ENCODE data around the gene SETD7. TPM values are rescaled to one million over a fixed set of nuclear protein-coding genes. Genes with fewer than 3 reads are reported as not detected.

The SETD7 gene
- total RNA-seq, 1 donor, result 99.5 TPM

- Histone ChIP-seq H3K4me3 (ENCODE audit: insufficient read depth, low read length) (no peak overlapping the region), H3K79me2 (ENCODE audit: insufficient read depth, low read length) (no peaks in the 10 kb centered on the region), H2AFZ (ENCODE audit: low read length) (no peak overlapping the region), H3K9me3 (ENCODE audit: low read depth, low read length) (peaks cover 1% of the 10 kb centered on the region), H4K20me1 (ENCODE audit: insufficient read depth, low read length) (no peaks in the 10 kb centered on the region), H3K27me3 (ENCODE audit: insufficient read depth, low read length) (peaks cover 10% of the 10 kb centered on the region), H3K36me3 (ENCODE audit: insufficient read depth, low read length) (no peaks in the 10 kb centered on the region), H3K4me1 (ENCODE audit: insufficient read depth, low read length) (peaks cover 21% of the 10 kb centered on the region), H3K27ac (ENCODE audit: low read depth, low read length) (no peak overlapping the region), H3K4me2 (ENCODE audit: insufficient read depth, low read length) (no peak overlapping the region)
- TF ChIP-seq CTCF (IDR thresholded peaks at IDR 0.05; ENCODE audit: extremely low read depth, low read depth, low read length), result no peak
- no peak for DNase-seq (ENCODE audit: insufficient read length, low spot score, missing footprints)
Measured at GRCh38 chr4:139600662-139601061, 44.6 kb upstream of the SETD7 start.

- Histone ChIP-seq H3K4me2 (ENCODE audit: insufficient read depth, low read length) (no peak overlapping the region), H3K27ac (ENCODE audit: low read depth, low read length) (no peak overlapping the region), H3K79me2 (ENCODE audit: insufficient read depth, low read length) (no peaks in the 10 kb centered on the region), H3K4me1 (ENCODE audit: insufficient read depth, low read length) (peaks cover 21% of the 10 kb centered on the region), H3K4me3 (ENCODE audit: insufficient read depth, low read length) (no peak overlapping the region), H3K9me3 (ENCODE audit: low read depth, low read length) (peaks cover 1% of the 10 kb centered on the region), H4K20me1 (ENCODE audit: insufficient read depth, low read length) (no peaks in the 10 kb centered on the region), H3K27me3 (ENCODE audit: insufficient read depth, low read length) (peaks cover 5% of the 10 kb centered on the region), H2AFZ (ENCODE audit: low read length) (no peak overlapping the region), H3K36me3 (ENCODE audit: insufficient read depth, low read length) (no peaks in the 10 kb centered on the region)
- TF ChIP-seq CTCF (IDR thresholded peaks at IDR 0.05; ENCODE audit: extremely low read depth, low read depth, low read length), result no peak
- DNase-seq (ENCODE audit: insufficient read length, low spot score, missing footprints), result no peak
Measured at GRCh38 chr4:139599594-139600374, 43.8 kb upstream of the SETD7 start.

GRCh38 chr4:139599076-139599475, 43.1 kb upstream of the SETD7 start:
- H2AFZ ChIP-seq (ENCODE audit: low read length), result no peak overlapping the region
- H4K20me1 ChIP-seq (ENCODE audit: insufficient read depth, low read length), result no peaks in the 10 kb centered on the region
- no peak overlapping the region for H3K27ac ChIP-seq (ENCODE audit: low read depth, low read length)
- H3K4me3 ChIP-seq (ENCODE audit: insufficient read depth, low read length), result no peak overlapping the region
- H3K4me1 ChIP-seq (ENCODE audit: insufficient read depth, low read length), result peaks cover 21% of the 10 kb centered on the region
- no peaks in the 10 kb centered on the region for H3K79me2 ChIP-seq (ENCODE audit: insufficient read depth, low read length)
- H3K36me3 ChIP-seq (ENCODE audit: insufficient read depth, low read length), result no peaks in the 10 kb centered on the region
- H3K27me3 ChIP-seq (ENCODE audit: insufficient read depth, low read length), result peaks cover 10% of the 10 kb centered on the region
- H3K4me2 ChIP-seq (ENCODE audit: insufficient read depth, low read length), result no peak overlapping the region
- TF ChIP-seq CTCF (IDR thresholded peaks at IDR 0.05; ENCODE audit: extremely low read depth, low read depth, low read length), result no peak
- peaks cover 1% of the 10 kb centered on the region for H3K9me3 ChIP-seq (ENCODE audit: low read depth, low read length)
- no peak for DNase-seq (ENCODE audit: insufficient read length, low spot score, missing footprints)

- Histone ChIP-seq H3K27ac (ENCODE audit: low read depth, low read length) (no peak overlapping the region), H3K4me1 (ENCODE audit: insufficient read depth, low read length) (peaks cover 32% of the 10 kb centered on the region), H4K20me1 (ENCODE audit: insufficient read depth, low read length) (no peaks in the 10 kb centered on the region), H3K4me2 (ENCODE audit: insufficient read depth, low read length) (peak overlapping the region; percentile 61), H3K79me2 (ENCODE audit: insufficient read depth, low read length) (no peaks in the 10 kb centered on the region), H3K36me3 (ENCODE audit: insufficient read depth, low read length) (no peaks in the 10 kb centered on the region), H2AFZ (ENCODE audit: low read length) (no peak overlapping the region), H3K9me3 (ENCODE audit: low read depth, low read length) (peaks cover 1% of the 10 kb centered on the region), H3K27me3 (ENCODE audit: insufficient read depth, low read length) (peaks cover 8% of the 10 kb centered on the region), H3K4me3 (ENCODE audit: insufficient read depth, low read length) (no peak overlapping the region)
- DNase-seq (ENCODE audit: insufficient read length, low spot score, missing footprints), result no peak
- TF ChIP-seq CTCF (IDR thresholded peaks at IDR 0.05; ENCODE audit: extremely low read depth, low read depth, low read length), result no peak
Measured at GRCh38 chr4:139596684-139597279, 40.8 kb upstream of the SETD7 start.

Measured in osteoblast (primary cell).